DMS53 treated with DMSO at 0.1 percent for 48 hours (cell line): ENCODE results near the gene HAUS7.

ENCODE experiments used
- DNase-seq: peaks from one replicate; lab custom pipeline; 2025; ENCODE audit not compliant: unreplicated experiment; lab: John Stamatoyannopoulos, UW

Gene HAUS7

DNA sequence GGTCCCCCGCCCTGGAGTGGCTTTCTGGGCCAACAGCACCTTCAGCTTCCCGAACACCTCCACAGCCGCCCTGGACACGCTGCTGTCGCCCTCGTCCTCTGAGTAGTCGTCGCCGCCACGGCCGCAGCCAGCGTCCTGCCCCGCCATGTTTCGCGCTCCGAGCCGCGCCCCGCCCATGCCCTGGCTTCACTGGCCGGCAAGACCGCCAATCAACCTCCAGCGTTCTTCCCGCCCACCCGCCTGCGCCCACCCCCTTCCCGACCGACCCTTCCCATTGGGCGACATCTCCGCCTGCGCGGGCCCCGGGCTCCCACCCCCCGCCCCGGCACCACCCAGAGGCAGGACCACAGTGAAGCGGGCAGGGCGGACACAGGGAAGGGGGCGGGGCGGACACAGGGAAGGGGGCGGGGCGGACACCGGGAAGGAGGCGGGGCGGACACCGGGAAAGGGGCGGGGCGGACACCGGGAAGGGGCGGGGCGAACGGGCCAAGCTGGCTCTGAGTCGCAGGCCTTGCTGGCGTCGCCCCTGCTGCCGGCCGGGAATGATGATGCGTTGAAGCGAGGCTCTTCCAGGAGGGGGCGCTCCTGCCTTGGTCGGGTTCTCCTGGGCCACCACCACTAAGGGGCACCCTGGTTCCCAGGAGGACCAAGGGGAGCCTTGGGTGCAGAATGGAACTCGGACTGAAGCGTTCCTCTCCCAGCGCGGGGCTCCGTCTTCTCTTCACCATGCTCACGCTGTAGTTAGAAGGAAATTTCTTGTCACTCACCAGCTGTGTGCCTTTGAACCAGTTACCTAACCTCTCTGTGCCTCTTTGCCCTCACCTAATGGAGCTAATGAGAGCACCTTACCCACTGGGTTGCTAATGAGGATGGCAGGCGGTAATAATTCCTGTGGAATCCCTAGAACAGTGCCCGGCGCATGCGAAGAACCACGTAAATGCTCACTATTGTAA lies at the start of gene HAUS7:
HAUS7 (minus strand) TSS at position 166 of the 953 bp plus-strand sequence; CDS start at position 147, 19 bp downstream.
- peak; percentile 84 for DNase-seq

DNA sequence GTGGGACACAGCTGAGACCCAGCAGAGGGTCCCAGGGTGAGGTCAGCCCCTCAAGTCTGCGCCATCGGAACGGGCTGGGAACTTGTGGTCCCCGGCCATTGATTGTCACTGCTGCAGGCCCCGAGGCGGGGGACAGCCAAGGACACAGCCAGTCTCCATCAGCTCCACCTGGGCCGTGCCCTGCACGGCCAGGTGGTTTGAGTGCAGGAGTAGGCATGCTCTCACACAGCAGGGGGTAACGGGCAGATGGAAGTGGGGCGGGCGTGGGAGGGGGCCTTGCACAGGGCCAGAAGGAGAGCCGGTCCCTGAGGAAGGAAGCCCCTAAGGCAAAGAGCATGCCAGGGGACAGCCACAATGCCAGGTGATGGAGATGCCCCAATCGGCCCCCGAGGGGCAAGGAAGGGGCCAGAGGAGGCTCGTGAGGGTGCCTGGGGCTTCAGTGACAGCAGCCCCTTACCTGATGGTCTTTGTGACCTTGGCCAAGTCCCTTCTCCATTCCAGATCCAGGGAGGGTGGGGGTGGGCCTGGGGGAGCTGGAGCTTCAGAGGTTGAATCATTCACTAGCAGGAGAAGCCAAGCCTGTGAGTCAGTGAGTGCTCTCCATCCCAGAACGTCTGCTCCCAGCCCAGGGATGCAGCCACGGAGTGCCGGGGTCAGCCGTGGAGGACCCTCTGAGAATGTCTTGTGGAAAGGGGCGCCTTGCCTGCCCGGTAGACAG lies 49.4 kb upstream of the HAUS7 start:
- DNase-seq, result no peak

DNA sequence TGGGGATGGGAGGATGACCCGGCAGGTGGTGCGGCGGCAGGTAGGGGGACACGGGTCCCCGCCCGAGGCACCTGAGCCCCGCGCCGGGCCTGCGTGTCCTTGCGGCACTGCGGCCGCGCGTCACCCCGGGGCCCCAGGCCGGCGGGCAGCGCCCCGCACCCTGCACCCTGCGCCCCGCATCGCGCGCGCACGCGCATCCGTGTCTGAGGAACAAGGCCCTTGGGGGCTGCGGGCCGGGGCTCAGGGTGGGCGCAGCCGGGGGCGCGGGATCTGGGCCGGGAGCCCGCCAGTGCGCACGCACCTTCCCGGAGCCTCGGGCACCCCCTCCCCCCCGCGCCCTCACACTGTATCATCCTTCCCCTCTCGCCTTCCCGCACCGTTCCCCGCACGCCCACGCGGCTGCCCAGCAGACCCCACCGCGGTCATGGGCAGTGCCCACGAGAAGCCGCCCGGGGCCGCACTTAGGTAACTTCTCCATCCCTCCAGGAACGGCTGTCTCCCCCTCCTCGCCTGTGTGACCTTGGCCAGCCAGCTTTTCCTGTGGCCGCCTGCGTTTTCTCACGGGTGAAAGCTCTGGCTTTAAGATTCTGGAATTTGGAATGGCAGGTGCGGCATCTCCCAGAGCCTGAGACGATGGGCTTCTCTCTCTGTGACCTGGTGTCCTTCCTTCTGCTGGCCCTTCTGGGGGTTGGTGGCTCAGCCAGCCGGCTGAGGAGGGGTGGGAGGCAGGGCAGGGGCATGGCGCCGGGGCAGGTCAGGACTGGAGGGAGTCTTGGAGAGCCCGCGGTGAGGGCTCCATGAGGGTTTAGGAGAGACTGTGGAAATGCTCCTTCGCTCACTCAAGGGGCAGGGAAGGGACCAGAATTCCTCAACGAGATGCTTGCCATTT lies 47.8 kb upstream of the HAUS7 start:
- no peak for DNase-seq

DNA sequence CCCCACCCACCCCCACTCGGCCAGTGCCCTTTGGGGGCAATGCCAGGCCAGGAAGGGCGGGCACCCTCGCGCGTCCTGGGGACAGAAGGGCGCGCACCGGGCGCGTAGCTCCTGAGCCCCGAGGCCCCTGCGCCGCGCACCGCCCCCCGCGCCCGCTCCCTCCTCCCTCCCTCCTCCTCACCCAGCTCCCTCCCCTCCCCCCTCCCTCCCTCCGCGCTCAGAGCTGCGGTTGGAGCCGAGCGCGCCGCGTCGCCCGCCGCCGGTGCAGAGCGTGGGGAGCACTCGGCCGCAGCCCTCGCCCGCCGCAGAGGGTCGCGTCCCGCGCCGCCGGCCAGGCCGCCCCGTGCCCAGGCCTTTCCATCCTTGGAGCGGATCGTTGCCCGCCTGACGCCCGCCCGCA lies 47.0 kb upstream of the HAUS7 start, which contains the start of gene ATP2B3:
ATP2B3 (plus strand) TSS at position 220 of the 400 bp plus-strand sequence. CDS start 18,606 bp downstream, outside the sequence.
- no peak for DNase-seq

DNA sequence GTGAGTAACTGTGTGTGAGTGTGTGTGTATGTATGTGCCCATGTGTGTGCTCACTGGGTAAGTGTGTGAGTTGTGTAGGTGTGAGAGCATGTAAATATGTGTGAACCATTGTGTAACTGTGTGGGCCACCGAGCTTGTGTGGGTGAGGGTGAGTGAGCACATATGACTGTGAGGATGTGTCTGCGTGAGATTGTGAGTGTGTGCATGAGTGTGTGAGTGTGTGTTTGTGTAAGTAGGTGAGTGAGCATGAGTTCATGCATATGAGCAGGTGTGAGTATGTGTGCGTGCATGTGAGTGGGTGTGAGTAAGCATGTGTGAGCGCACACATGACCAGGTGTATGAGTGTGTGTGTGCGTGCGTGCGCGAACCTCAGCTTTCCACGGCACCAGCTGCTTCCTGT lies 45.7 kb upstream of the HAUS7 start:
- DNase-seq, result no peak

DNA sequence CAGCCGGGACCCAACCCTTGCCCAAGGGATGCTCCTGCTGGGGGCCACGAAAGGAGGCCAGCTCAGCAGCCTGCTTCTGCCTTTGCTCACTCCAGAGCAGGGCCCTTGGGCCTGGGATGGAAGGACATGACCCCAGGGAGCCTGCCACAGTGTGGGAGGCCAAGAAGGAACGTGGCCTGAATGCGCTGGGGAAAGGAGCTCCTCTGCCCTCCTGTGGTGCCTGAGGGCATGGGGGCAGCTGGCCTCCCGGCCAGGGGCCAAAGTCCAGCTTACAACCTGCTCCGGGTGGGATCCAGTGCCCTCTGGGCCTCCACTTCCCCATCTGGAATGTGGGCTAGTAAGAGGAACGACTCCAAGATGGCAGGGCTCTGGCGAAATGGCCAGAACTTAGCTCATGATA lies 45.1 kb upstream of the HAUS7 start:
- DNase-seq, result no peak

DNA sequence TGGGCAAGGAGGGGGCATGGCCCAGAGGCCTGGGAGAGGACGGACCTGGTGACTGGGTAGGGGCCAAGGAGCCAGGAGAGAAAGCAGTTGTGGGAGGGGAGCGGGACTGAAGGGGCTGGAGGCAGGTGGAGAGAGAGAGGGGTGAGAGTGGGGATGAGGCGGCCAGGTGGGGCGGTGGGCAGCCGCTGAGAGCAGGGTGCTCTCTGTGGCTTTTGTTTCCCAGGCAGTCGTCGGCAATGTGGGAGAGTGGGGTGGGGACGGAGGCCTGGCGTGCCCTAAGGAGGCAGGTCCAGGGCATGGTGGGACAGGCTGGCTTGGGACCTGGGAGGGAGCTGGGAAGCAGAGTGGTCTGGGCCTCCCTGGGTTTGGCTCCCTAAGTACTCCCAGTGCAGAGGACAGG lies 43.9 kb upstream of the HAUS7 start:
- DNase-seq, result no peak

DNA sequence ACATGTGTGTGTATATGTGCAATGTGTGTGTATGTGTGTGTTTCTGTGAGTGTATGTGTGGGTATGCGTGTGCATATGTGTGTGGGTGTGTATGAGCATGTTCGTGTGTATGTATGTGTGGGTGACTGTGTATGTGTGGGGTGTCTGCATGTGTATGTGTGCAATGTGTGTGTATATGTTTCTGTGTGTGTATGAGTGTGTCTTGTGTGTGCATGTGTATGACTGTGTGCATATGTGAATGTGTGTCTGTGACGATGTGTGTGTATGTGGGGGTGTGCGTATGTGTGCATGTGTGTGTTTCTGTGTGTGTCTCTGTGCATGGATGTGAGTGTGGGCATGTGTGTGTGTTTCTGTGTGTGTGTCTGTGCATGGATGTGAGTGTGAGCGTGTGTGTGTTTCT lies 42.9 kb upstream of the HAUS7 start:
- no peak for DNase-seq

DNA sequence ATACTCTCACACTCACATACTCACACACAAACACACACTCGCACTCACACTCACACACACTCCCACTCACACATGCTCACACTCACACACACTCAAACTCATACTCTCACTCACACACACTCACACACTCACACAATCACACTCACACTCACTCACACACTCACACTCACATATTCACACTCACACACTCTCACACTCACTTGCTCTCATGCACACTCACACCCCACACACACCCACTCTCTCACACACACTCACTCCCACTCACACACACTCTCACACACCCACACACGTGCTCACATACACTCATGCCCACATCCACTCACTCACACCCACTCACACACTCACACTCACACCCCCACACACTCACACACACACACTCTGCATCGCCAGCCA lies 42.1 kb upstream of the HAUS7 start:
- no peak for DNase-seq

DNA sequence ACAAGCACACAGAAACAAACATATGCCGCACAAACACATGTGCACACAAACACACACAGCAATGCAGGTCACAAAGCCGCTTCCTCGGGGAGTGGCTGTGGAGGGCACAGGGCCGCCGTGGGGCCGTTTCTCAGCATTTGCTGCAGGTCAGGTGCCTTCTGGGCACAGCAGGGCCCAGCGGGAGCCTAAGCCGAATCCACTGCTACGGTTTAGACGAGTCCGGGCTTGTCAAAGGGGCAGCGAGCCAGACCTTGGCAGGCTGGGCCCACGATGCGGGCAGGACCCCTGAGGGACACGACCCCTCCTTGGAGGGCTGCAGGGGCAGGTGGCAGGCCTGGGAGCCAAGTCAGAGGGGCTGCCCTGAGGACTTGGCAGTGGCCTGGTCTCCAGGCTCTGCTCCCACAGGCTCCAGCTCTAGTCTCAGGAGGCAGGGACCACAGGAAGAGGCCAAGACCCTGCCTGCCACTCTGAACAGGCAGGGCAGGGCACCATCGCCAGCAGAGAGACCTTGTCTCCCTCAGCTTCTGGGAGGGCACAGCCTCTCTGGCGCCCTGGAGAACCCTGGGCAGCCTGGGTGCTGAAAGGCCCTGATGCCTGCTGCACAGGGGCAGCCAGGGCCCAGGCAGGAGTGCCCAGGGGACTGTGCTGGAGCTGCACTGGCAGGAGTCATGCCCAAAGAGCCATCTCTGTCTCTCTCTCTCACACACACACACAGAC lies 41.6 kb upstream of the HAUS7 start:
- DNase-seq, result no peak

DNA sequence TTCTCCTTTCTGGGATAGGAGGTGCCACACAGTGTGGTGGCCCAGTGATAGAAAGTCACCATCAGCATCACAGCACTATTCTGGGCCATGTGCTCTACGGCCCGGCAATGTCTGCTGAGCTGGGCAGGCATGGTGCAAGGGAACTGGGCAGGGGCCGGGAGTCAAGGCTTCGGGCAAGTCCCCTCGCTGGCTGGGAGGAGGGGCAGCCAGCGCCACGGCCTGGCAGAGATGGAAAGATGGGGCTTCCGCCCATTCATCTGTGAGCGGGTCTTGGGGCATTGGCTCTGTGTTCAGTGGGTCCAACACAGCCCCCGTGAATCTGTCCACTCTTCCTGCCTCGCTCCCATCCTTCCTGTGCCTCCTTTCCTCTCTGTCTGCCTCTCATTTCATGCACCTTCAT lies 40.0 kb upstream of the HAUS7 start:
- no peak for DNase-seq

DNA sequence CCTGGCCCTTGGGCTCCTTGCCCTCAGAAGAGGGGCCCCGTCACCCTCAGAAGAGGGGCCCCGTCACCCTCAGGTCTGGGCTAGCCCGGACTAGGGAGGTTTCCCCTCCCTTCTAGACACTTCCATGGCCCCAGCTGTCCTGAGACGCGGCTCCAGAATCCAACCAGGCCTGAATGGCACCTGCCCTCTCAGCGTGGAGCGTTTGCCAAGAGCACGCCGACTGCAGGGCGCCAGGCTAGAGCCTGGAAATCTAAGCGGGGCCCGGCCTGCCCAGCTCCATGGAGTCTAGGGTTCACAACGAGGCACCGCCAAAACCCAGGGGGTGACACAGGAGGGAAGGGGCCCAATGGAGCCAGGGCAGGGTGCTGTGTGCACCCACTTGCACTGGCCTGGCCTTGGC lies 39.2 kb upstream of the HAUS7 start:
- no peak for DNase-seq

DNA sequence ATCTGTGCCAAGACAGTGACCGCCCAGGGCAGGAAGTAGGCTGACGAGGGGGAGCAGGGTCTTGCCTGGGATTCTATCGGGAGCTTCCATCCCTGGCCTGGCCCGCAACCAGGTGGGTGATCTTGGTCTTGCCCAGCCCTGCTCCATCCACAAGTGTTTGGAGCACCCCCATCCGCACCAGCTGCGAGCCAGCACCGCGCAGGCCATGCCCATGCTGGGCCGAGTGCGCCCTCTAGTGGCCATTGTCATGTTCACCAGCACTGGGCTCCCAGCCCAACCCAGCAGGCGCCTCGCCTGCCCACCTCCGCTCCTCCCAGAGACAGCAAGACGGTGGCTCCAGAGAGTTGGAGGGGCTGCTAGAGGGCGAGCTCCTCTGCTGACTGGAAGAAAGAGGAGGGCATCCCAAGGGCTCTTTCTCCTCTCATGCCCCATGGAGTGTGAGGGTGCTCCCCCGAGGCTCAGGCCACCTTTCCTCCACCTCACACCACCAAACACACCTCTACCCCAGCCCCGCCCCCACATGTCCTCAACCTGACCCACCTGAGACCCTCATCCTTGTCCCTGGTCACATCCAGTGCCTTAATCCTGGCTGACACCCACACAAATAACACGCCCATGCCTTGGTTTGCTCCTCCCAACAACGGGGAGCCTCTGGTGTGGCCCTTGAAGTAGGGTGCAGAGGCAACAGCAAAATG lies 37.3 kb upstream of the HAUS7 start:
- DNase-seq, result peak; percentile 19

DNA sequence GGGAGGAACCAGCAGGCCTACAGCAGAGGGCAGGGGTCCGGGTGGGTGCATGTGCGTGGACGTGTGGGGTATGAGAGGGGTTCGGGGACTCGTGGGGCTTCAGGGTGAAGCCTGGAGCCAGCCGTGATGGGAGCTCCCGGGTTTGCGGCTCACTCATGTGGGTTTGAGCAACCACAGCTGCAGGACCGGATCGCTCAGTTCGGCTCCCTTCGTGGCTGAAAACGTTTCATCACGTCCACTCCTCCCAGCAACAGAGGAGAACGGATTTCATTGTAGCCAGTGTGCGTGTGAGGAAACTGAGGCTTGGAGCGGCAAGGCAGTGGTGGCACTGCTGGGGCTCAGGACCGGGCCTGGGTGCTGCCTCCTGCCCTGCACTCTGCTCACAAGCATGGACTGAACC lies 35.0 kb upstream of the HAUS7 start:
- no peak for DNase-seq

DNA sequence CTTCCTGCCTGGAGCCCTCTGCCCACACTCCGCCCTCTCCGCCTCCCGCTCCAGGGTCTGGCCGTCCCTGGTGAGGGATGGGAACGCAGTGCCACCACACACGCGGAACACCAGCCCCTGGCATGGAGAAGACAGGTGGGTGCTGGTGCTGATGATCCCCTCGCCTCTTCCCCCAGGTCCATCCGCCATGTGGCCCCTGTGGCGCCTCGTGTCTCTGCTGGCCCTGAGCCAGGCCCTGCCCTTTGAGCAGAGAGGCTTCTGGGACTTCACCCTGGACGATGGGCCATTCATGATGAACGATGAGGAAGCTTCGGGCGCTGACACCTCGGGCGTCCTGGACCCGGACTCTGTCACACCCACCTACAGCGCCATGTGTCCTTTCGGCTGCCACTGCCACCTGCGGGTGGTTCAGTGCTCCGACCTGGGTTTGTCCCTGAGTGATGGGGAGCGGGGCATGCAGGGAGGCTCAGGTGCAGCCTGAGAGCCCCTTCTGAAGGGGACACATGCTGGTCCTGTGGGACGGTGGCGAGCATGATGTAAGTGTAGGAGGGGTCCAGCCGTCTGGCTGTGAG lies 34.2 kb upstream of the HAUS7 start:
- no peak for DNase-seq

DNA sequence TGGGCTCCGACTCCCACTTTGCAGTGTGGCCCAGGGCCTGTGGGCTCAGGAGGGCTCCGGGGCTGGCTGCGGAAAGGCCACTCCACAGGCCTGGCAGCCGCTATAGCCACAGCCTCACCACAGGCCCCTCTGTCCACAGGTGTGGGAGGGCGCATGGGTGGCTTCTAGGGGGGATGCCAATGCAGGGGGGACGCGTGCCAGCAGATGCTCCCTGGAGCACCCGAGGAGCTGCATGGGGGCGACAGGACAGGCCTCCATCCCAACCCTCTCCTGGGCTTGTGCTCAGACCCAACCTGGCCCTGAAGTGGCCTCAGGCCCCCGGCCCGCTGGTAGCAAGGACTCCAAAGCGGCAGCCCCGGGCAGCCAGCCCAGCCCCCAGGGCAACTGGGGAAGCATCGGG lies 32.4 kb upstream of the HAUS7 start:
- DNase-seq, result no peak

DNA sequence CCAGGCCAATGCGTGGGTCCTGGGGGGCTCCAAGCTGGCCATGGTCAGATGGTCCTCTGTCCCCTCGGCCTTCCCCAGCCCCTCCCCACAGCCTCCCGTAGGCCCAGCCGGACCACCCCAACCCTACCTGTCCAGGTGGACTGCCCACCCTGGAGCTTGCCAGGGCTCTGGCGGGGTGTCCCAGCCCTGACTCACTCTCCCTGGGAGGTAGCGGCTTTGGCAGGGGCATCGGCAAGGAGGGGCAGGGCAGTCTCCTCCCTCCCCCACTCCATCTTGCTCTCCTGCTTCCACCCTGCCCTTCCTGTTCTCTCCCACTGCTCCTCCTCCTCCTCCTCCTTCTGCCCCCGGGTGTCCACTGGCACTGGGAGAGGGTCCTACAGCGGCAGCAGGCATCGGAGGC lies 31.8 kb upstream of the HAUS7 start:
- DNase-seq, result no peak

DNA sequence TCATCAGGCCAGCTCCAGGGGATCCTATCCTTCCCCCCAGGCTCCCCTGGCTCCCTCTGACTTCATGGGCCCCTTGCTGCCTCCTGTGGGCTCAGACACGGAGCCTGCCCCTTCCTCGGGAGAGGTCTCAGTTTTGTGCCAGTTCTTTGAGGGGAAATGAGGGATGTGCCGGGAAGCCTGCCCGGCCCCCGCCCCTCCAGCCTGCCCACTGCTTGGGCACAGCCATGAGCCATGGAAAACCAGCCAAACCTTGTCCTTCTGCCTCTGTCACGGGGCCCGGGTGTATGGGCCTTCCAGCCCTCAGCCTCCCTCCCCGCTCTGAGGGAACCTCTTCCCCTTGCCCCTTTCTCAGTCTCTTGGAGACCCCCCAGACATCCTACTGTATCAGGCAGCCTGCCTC lies 31.2 kb upstream of the HAUS7 start:
- no peak for DNase-seq

DNA sequence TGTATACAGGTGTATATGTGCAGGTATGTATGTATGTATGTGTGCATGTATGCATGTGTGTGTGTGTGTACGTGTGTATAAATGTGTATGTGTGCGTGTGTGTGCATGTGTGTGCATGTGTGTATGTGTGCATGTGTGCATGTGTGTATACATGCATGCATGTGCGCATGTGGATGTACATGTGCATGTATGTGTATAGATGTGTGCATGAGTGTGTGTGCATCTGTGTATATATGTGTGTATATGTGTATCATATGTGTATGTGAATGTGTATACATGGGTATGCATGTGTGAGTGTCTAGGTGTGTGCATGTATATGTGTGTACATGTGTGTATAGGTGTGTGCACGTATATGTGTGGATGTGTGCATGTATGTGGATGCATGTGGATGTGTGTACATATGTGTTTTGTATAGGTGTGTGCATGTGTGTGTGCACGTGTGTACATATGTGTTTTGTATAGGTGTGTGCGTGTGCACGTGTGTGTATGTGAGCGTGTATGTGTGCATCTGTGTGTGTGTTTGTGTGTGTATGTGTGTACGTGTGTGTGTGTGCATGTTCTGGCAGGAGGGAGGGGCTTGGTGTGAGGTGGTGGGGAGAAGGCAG lies 30.4 kb upstream of the HAUS7 start:
- DNase-seq, result no peak
